ENCODE results near the gene PNMT.

DNA sequence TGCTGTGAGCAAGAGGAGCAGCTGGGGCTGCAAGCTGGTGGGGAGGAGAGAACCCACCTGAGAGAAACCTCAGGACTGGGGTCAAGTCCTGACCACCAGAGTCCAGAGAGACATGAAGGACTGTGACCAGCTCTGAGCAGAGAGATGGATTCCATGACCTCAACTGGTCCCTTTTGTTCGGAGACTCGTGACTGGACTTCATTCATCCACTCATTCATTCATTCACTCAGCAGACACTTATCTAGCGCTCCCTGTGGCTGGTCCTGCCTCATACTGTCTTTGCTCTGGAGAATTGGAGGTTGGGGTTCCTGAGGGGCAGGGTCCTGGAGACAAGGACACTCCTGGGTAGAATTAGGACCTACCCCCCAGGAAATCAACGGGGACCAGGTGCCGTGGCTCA is 35.7 kb downstream of the PNMT start:
- no peak for TF ChIP-seq ZFX (IDR thresholded peaks at IDR 0.05; ENCODE audit: borderline replicate concordance)
- TF ChIP-seq, protein P1, sequence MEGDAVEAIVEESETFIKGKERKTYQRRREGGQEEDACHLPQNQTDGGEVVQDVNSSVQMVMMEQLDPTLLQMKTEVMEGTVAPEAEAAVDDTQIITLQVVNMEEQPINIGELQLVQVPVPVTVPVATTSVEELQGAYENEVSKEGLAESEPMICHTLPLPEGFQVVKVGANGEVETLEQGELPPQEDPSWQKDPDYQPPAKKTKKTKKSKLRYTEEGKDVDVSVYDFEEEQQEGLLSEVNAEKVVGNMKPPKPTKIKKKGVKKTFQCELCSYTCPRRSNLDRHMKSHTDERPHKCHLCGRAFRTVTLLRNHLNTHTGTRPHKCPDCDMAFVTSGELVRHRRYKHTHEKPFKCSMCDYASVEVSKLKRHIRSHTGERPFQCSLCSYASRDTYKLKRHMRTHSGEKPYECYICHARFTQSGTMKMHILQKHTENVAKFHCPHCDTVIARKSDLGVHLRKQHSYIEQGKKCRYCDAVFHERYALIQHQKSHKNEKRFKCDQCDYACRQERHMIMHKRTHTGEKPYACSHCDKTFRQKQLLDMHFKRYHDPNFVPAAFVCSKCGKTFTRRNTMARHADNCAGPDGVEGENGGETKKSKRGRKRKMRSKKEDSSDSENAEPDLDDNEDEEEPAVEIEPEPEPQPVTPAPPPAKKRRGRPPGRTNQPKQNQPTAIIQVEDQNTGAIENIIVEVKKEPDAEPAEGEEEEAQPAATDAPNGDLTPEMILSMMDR (IDR thresholded peaks at IDR 0.05), result no peak

Measured in 22Rv1 (cell line).